Mucosa of gallbladder (tissue), 1 donor: Measurements from ENCODE around the gene ELMO2. TPM values are rescaled to one million over a fixed set of nuclear protein-coding genes. Genes with fewer than 3 reads are reported as not detected.
A peak's percentile ranks its signal among the peaks of the same experiment; 100 is the strongest.
"Not testable (repeated sequence)": the region's sequence is repeated elsewhere in the genome, so short reads cannot be mapped to it uniquely, and the experiment has no call there.

Experiments used
- DNase-seq: peaks from one replicate; pipeline ENCODE4 v3.0.0-alpha.2; 2020; ENCODE audit warnings: low spot score
- total RNA-seq: library from RNA; stranded (reverse); gene quantifications from one replicate; pipeline ENCODE4 v1.2.1, GENCODE V29; 2021
- donor health status: DM: no; HTN: no; CAD: no.

Gene ELMO2
- total RNA-seq, 1 donor from 2014 or later = 33.3 TPM

- DNase-seq = peak; percentile 72
Measured at GRCh38 chr20:46406986-46407670, 713 bp upstream of the ELMO2 start.

GRCh38 chr20:46402331-46402811, 4.0 kb downstream of the ELMO2 start:
- no peak for DNase-seq

GRCh38 chr20:46401478-46401860, 4.9 kb downstream of the ELMO2 start:
- DNase-seq = no peak

GRCh38 chr20:46400828-46401477, 5.5 kb downstream of the ELMO2 start:
- no peak for DNase-seq

- no peak for DNase-seq
Measured at GRCh38 chr20:46400253-46400652, 6.2 kb downstream of the ELMO2 start.

- no peak for DNase-seq
Measured at GRCh38 chr20:46399401-46399800, 7.0 kb downstream of the ELMO2 start.

GRCh38 chr20:46398963-46399362, 7.5 kb downstream of the ELMO2 start:
- no peak for DNase-seq

- no peak for DNase-seq
Measured at GRCh38 chr20:46396052-46396740, 10.2 kb downstream of the ELMO2 start.

GRCh38 chr20:46394872-46395760, 11.3 kb downstream of the ELMO2 start:
- no peak for DNase-seq

GRCh38 chr20:46393967-46394366, 12.4 kb downstream of the ELMO2 start:
- no peak for DNase-seq

GRCh38 chr20:46388937-46389336, 17.5 kb downstream of the ELMO2 start:
- no peak for DNase-seq

GRCh38 chr20:46388201-46388836, 18.1 kb downstream of the ELMO2 start:
- DNase-seq = no peak

GRCh38 chr20:46387054-46387453, 19.4 kb downstream of the ELMO2 start:
- not testable (repeated sequence) for DNase-seq

GRCh38 chr20:46378412-46379009, 27.9 kb downstream of the ELMO2 start:
- no peak for DNase-seq

GRCh38 chr20:46377518-46377917, 28.9 kb downstream of the ELMO2 start:
- DNase-seq = no peak

GRCh38 chr20:46376196-46376785, 30.1 kb downstream of the ELMO2 start:
- DNase-seq = no peak

- no peak for DNase-seq
Measured at GRCh38 chr20:46375771-46376170, 30.6 kb downstream of the ELMO2 start.

- no peak for DNase-seq
Measured at GRCh38 chr20:46374383-46374782, 32.0 kb downstream of the ELMO2 start.

- no peak for DNase-seq
Measured at GRCh38 chr20:46371656-46372055, 34.8 kb downstream of the ELMO2 start.

- DNase-seq = no peak
Measured at GRCh38 chr20:46368902-46369268, 37.5 kb downstream of the ELMO2 start.
